HG03378 (cell line): ENCODE data around the gene CDC14A.
"Not testable (repeated sequence)": the region's sequence is repeated elsewhere in the genome, so short reads cannot be mapped to it uniquely, and the experiment has no call there.

Experiments used
- ATAC-seq: cut with Tn5 transposase; IDR thresholded peaks from one replicate; pipeline ENCODE4 v1.9.1; 2021; ENCODE audit warnings: mild to moderate bottlenecking, moderate library complexity; ENCODE audit not compliant: unreplicated experiment

The CDC14A gene

GRCh38 chr1:100352267-100353070 is at the start of gene CDC14A:
CDC14A (plus strand) TSS chr1:100352506; CDS start chr1:100352955, 449 bp downstream.
- ATAC-seq: peak; percentile 56

GRCh38 chr1:100302739-100303138 is 49.6 kb upstream of the CDC14A start:
- no peak for ATAC-seq

- no peak for ATAC-seq
These were observed 48.1 kb upstream of the CDC14A start for GRCh38 chr1:100304227-100304626.

- no peak for ATAC-seq
These were observed 47.4 kb upstream of the CDC14A start for GRCh38 chr1:100304921-100305320.

- ATAC-seq: no peak
These were observed 46.4 kb upstream of the CDC14A start for GRCh38 chr1:100305954-100306353.

- ATAC-seq: no peak
These were observed 45.5 kb upstream of the CDC14A start for GRCh38 chr1:100306735-100307313.

GRCh38 chr1:100308777-100309176 is 43.5 kb upstream of the CDC14A start:
- no peak for ATAC-seq

GRCh38 chr1:100309863-100310262 is 42.4 kb upstream of the CDC14A start:
- no peak for ATAC-seq

GRCh38 chr1:100313382-100313781 is 38.9 kb upstream of the CDC14A start:
- no peak for ATAC-seq

- no peak for ATAC-seq
These were observed 35.7 kb upstream of the CDC14A start for GRCh38 chr1:100316622-100317021.

GRCh38 chr1:100320311-100321099 is 31.8 kb upstream of the CDC14A start:
- ATAC-seq: no peak

GRCh38 chr1:100321100-100321493 is 31.2 kb upstream of the CDC14A start:
- no peak for ATAC-seq

- no peak for ATAC-seq
These were observed 30.8 kb upstream of the CDC14A start for GRCh38 chr1:100321506-100321905.

GRCh38 chr1:100322436-100323211 is 29.7 kb upstream of the CDC14A start:
- ATAC-seq: peak; percentile 58

- ATAC-seq: no peak
These were observed 28.7 kb upstream of the CDC14A start for GRCh38 chr1:100323419-100324106.

- ATAC-seq: no peak
These were observed 26.6 kb upstream of the CDC14A start for GRCh38 chr1:100325415-100326324.

- ATAC-seq: not testable (repeated sequence)
These were observed 26.0 kb upstream of the CDC14A start for GRCh38 chr1:100326325-100326670.

GRCh38 chr1:100328133-100328532 is 24.2 kb upstream of the CDC14A start:
- ATAC-seq: no peak

GRCh38 chr1:100331146-100331545 is 21.2 kb upstream of the CDC14A start:
- not testable (repeated sequence) for ATAC-seq
